Gastrocnemius medialis (tissue), 4 donors: ENCODE results near the gene KCNQ4. TPM values are rescaled to one million over a fixed set of nuclear protein-coding genes. Genes with fewer than 3 reads are reported as not detected.

ENCODE experiments used
- ATAC-seq, 2 donors: fragments of 150-250 bp; one replicate each; pipeline ENCODE4 v1.9.1; 2016
- DNase-seq, 2 donors: peaks; one replicate each; pipeline ENCODE4 v3.0.0-alpha.2; 2019
- H3K27ac ChIP-seq, 4 donors: fragments of 200-600 bp; sonication (generic); 1 replicate in 1 of 4; 2 replicates in 3 of 4; pipeline ENCODE4 v1.5.1; 2016 to 2018; ENCODE audit warnings: mild to moderate bottlenecking in 2 of 4, moderate library complexity in 1 of 4
- H3K27me3 ChIP-seq, 3 donors: fragments of 200-600 bp; sonication (generic) in 2 of 3; 1 replicate in 1 of 3; 2 replicates in 2 of 3; pipeline versions ENCODE4 v1.5.1 to v1.6.0; 2016 to 2019; ENCODE audit warnings: mild to moderate bottlenecking in 1 of 3, moderate library complexity in 1 of 3
- H3K36me3 ChIP-seq, 2 donors: fragments of 200-600 bp; sonication (generic) in 1 of 2; one replicate each; pipeline ENCODE4 v1.5.1; 2017 to 2018
- H3K4me1 ChIP-seq, 2 donors: fragments of 200-600 bp; sonication (generic) in 1 of 2; one replicate each; pipeline ENCODE4 v1.5.1; 2016 to 2017; ENCODE audit warnings: mild to moderate bottlenecking in 2 of 2
- H3K4me3 ChIP-seq, 4 donors: fragments of 200-600 bp; sonication (generic) in 3 of 4; 1 replicate in 1 of 4; 2 replicates in 3 of 4; pipeline ENCODE4 v1.5.1; 2016 to 2019; ENCODE audit warnings: mild to moderate bottlenecking in 2 of 4
- H3K9me3 ChIP-seq, 3 donors: fragments of 200-600 bp; sonication (generic) in 2 of 3; 1 replicate in 1 of 3; 2 replicates in 2 of 3; pipeline ENCODE4 v1.5.1; 2016 to 2019
- CTCF ChIP-seq, 5 experiments: fragments of 450-650 bp in 3 of 5; fragments of 200-600 bp in 2 of 5; sonication (generic) in 2 of 5; IDR thresholded peaks in 4 of 5; conservative IDR thresholded peaks in 1 of 5; 1 replicate in 4 of 5; 2 replicates in 1 of 5; pipeline ENCODE4 v1.5.1; 2016 to 2019; ENCODE audit warnings: antibody characterized with exemption in 5 of 5, mild to moderate bottlenecking in 3 of 5, moderate library complexity in 3 of 5
- POLR2A ChIP-seq, 2 donors: fragments of 450-650 bp; IDR thresholded peaks; one replicate each; pipeline ENCODE4 v1.6.1; 2017; ENCODE audit warnings: antibody characterized with exemption in 2 of 2, mild to moderate bottlenecking in 2 of 2, moderate library complexity in 2 of 2
- in situ Hi-C, 4 donors: fragments of 200-750 bp; cut with MboI; loops; one replicate each; pipeline versions ENCODE4 v1.15.0 to v1.8.0; 2017; ENCODE audit warnings: low sequenced_read_pairs in 4 of 4
- intact Hi-C: fragments of 100-400 bp; cut with DNase I; formaldehyde crosslinking; loops from one replicate; pipeline ENCODE4 v1.15.1; 2023; ENCODE audit warnings: low total_unique reads
- total RNA-seq, 4 donors: library from RNA; depleted of rRNA; stranded (reverse); fragments of >200 nt; gene quantifications; one replicate each; pipeline versions ENCODE4 v1.1.0 to v1.2.3, GENCODE V29; 2016

Gene KCNQ4
- total RNA-seq, 4 donors from 2014 or later: 2.9 to 8.2 (median 3.5) TPM

DNA sequence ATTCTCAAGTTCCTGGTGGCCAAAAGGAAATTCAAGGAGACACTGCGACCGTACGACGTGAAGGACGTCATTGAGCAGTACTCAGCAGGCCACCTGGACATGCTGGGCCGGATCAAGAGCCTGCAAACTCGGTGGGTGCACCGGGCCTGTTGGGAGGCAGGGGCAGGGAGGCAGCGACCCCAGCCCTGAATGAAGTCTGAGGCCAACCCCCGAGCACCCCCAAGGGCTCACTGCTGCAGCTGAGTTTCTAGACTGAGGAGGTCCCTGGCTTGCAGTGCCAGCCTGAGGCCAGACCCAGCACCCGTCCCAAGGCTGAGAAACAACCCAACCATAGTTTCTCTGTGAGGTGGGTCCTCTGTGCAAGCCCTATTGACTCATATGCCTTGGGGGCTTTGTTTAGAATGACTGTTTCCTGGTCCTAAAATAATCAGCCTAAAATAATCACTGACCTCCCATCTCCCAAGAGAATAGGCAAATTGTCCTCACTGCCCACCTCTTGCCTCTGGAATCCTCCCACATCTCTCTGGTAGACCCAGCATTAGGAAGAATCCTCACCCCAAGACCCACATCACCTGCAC, 51.5 kb downstream of the KCNQ4 start:
- ATAC-seq (no peak), DNase-seq (no peak)
- in situ Hi-C loops (no loop called here), intact Hi-C loops (no loop called here)
- no peaks in the 10 kb centered on the region for H3K36me3 ChIP-seq
- no peak overlapping the region for H3K4me3 ChIP-seq
- no peaks in the 10 kb centered on the region for H3K27me3 ChIP-seq
- no peak for TF ChIP-seq POLR2A (IDR thresholded peaks at IDR 0.05)
- H3K4me1 ChIP-seq: no peaks in the 10 kb centered on the region
- no peaks in the 10 kb centered on the region for H3K9me3 ChIP-seq
- H3K27ac ChIP-seq: no peak overlapping the region

DNA sequence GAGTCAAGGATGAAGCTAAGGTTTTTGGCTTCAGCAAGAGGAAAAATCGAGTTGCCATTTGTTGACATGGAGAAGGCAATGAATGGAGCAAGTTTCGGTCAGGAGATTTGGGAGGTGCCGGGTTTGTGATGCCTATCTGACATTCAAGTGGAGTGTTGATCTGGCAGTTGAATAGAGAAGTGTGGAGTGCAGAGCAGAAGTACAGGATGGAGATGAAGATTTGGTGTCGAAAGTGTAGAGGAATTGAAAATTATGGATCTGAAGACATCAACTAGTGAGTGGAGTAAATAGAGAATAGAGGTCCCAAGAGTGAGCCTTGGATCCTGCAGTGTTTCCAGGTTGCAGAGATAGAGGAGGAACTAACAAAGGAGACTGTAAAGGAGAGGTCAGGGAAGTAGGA, 52.7 kb downstream of the KCNQ4 start:
- Histone ChIP-seq H3K4me3 (no peak overlapping the region), H3K27me3 (no peaks in the 10 kb centered on the region), H3K4me1 (no peaks in the 10 kb centered on the region), H3K9me3 (no peaks in the 10 kb centered on the region), H3K27ac (no peak overlapping the region), H3K36me3 (no peaks in the 10 kb centered on the region)
- intact Hi-C loops (no loop called here), in situ Hi-C loops (no loop called here)
- no peak for TF ChIP-seq CTCF (IDR thresholded peaks at IDR 0.05 in 4 of 5, conservative IDR thresholded peaks at IDR 0.05 in 1 of 5)
- no peak for TF ChIP-seq POLR2A (IDR thresholded peaks at IDR 0.05)
- DNase-seq (no peak), ATAC-seq (no peak)

DNA sequence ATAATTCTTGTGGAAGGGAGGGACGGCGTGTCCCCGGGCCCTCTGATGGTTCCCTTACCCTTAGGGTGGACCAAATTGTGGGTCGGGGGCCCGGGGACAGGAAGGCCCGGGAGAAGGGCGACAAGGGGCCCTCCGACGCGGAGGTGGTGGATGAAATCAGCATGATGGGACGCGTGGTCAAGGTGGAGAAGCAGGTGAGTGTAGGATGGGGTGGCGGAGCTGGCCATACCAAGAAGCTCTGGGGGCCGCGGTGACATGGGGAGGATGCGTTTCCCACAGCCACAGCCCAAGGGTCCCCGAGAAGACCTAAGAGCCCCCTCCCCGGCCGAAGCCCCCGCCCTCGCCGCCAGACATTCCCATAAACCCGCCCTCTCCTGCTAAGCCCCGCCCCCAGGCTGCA, 54.0 kb downstream of the KCNQ4 start:
- DNase-seq: no peak
- no peak for TF ChIP-seq POLR2A (IDR thresholded peaks at IDR 0.05)
- no peak for TF ChIP-seq CTCF (IDR thresholded peaks at IDR 0.05 in 4 of 5, conservative IDR thresholded peaks at IDR 0.05 in 1 of 5)
- Histone ChIP-seq H3K27me3 (no peaks in the 10 kb centered on the region), H3K36me3 (no peaks in the 10 kb centered on the region), H3K4me3 (no peak overlapping the region), H3K4me1 (no peaks in the 10 kb centered on the region), H3K27ac (no peak overlapping the region), H3K9me3 (no peaks in the 10 kb centered on the region)
- in situ Hi-C loops (no loop called here), intact Hi-C loops (no loop called here)
- ATAC-seq: no peak

GRCh38 chr1:40838045-40838979, 54.7 kb downstream of the KCNQ4 start:
- Histone ChIP-seq H3K4me3 (no peak overlapping the region), H3K9me3 (no peaks in the 10 kb centered on the region), H3K27ac (no peak overlapping the region), H3K27me3 (no peaks in the 10 kb centered on the region), H3K4me1 (no peaks in the 10 kb centered on the region), H3K36me3 (no peaks in the 10 kb centered on the region)
- in situ Hi-C loops (no loop called here), intact Hi-C loops (no loop called here)
- TF ChIP-seq CTCF (IDR thresholded peaks at IDR 0.05 in 4 of 5, conservative IDR thresholded peaks at IDR 0.05 in 1 of 5) (no peak), POLR2A (IDR thresholded peaks at IDR 0.05) (no peak)
- DNase-seq: no peak
- no peak for ATAC-seq
